ENCODE data around the gene DUT.
A peak's percentile ranks its signal among the peaks of the same experiment; 100 is the strongest.
"Not testable (repeated sequence)": the region's sequence is repeated elsewhere in the genome, so short reads cannot be mapped to it uniquely, and the experiment has no call there.

The DUT gene

DNA sequence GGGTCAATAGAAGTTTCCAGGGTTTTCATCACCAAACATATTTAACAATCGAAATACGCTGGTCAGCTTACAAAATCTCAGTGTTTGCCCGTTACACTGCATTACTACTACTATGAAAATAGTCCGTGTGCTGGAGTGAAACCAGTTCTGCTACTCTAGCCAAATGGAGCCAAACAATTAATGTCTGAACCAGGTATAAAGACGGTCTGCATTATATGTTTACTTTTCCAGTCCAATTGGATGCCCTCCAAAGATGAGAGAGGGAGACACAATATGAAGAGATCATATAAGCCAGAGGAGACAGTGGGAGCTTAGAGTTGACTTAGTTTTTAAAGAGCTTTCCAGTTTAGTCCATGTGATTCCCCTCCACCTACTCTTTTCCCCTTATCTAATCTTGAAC, 6.3 kb upstream of the DUT start:
- Histone ChIP-seq H3K4me3 (ENCODE audit: severe bottlenecking) (no peak overlapping the region), H3K9me3 (ENCODE audit: severe bottlenecking) (no peaks in the 10 kb centered on the region), H3K27ac (ENCODE audit: poor library complexity, severe bottlenecking) (no peak overlapping the region), H3K36me3 (ENCODE audit: low read depth) (no peaks in the 10 kb centered on the region), H3K4me1 (ENCODE audit: insufficient read depth, poor library complexity, severe bottlenecking) (peaks cover 2% of the 10 kb centered on the region), H3K27me3 (ENCODE audit: insufficient read depth, poor library complexity, severe bottlenecking) (no peaks in the 10 kb centered on the region)
- DNase-seq (ENCODE audit: low spot score) (no peak), ATAC-seq (ENCODE audit: low read depth) (no peak)
- TF ChIP-seq, protein P1, sequence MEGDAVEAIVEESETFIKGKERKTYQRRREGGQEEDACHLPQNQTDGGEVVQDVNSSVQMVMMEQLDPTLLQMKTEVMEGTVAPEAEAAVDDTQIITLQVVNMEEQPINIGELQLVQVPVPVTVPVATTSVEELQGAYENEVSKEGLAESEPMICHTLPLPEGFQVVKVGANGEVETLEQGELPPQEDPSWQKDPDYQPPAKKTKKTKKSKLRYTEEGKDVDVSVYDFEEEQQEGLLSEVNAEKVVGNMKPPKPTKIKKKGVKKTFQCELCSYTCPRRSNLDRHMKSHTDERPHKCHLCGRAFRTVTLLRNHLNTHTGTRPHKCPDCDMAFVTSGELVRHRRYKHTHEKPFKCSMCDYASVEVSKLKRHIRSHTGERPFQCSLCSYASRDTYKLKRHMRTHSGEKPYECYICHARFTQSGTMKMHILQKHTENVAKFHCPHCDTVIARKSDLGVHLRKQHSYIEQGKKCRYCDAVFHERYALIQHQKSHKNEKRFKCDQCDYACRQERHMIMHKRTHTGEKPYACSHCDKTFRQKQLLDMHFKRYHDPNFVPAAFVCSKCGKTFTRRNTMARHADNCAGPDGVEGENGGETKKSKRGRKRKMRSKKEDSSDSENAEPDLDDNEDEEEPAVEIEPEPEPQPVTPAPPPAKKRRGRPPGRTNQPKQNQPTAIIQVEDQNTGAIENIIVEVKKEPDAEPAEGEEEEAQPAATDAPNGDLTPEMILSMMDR (IDR thresholded peaks at IDR 0.05; ENCODE audit: poor library complexity, severe bottlenecking): no peak

DNA sequence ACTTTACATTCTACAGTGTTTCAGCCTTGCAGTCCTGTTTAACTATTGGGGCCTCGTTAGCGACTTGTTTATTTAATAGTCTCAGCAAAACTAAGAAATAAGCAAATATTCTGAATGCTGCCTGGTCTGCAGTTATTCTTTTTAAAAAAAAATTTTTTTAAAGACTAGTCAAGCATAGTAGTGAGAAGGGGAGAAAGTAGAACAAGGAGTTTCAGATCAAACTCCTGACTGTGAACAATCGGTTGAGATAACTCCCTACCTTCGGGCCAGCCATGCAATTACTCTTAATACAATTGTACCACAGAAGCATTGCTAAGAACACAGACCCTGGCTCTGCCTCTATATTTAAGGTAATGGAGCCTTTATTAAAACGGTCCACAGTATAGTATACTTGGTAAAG, 5.8 kb upstream of the DUT start:
- Histone ChIP-seq H3K4me1 (ENCODE audit: insufficient read depth, poor library complexity, severe bottlenecking) (peaks cover 4% of the 10 kb centered on the region), H3K36me3 (ENCODE audit: low read depth) (no peaks in the 10 kb centered on the region), H3K27me3 (ENCODE audit: insufficient read depth, poor library complexity, severe bottlenecking) (no peaks in the 10 kb centered on the region), H3K4me3 (ENCODE audit: severe bottlenecking) (no peak overlapping the region), H3K27ac (ENCODE audit: poor library complexity, severe bottlenecking) (no peak overlapping the region), H3K9me3 (ENCODE audit: severe bottlenecking) (no peaks in the 10 kb centered on the region)
- no peak for DNase-seq (ENCODE audit: low spot score)
- ATAC-seq (ENCODE audit: low read depth): no peak
- TF ChIP-seq, protein P1 (IDR thresholded peaks at IDR 0.05; ENCODE audit: poor library complexity, severe bottlenecking): no peak

GRCh38 chr15:48326180-48326579, 5.0 kb upstream of the DUT start:
- not testable (repeated sequence) for H3K36me3 ChIP-seq (ENCODE audit: low read depth); ATAC-seq (ENCODE audit: low read depth); H3K27me3 ChIP-seq (ENCODE audit: insufficient read depth, poor library complexity, severe bottlenecking); H3K4me1 ChIP-seq (ENCODE audit: insufficient read depth, poor library complexity, severe bottlenecking); H3K9me3 ChIP-seq (ENCODE audit: severe bottlenecking); H3K27ac ChIP-seq (ENCODE audit: poor library complexity, severe bottlenecking); H3K4me3 ChIP-seq (ENCODE audit: severe bottlenecking); DNase-seq (ENCODE audit: low spot score)

DNA sequence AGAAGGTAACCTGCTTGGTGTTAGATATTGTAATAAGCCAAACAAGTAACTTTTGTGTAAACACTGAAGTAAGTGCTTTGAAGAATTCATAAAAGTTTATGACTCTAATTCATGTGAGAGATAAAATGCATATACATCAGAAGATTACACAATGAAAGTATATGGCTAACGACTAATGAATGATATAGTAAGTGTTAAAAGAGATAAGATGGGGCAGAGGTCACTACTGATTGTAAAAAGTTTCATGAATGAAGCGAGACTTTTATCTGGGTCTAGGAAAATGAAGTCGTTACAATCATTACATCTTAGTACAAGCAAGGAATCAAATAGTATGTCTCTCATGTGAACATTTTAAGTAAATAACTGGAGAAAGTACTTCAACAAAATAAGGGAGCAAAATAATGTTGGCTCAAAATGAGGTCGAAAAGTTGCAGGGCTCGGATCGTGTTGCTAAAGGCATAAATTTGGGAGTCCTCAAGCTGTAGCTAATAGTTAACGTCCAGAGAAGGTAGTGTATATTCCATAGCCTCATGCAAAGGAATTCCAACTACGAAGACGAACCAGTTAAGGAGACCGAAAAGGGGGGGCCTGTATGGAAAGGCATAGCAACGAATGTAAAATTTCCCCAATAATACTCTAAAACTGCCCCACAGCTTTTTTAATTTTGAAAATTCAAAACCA, 984 bp upstream of the DUT start:
- Histone ChIP-seq H3K9me3 (ENCODE audit: severe bottlenecking) (no peaks in the 10 kb centered on the region), H3K36me3 (ENCODE audit: low read depth) (peaks cover 22% of the 10 kb centered on the region), H3K4me3 (ENCODE audit: severe bottlenecking) (peak overlapping the region; percentile 82), H3K27me3 (ENCODE audit: insufficient read depth, poor library complexity, severe bottlenecking) (no peaks in the 10 kb centered on the region), H3K27ac (ENCODE audit: poor library complexity, severe bottlenecking) (peak overlapping the region; percentile 81), H3K4me1 (ENCODE audit: insufficient read depth, poor library complexity, severe bottlenecking) (peaks cover 19% of the 10 kb centered on the region)
- ATAC-seq (ENCODE audit: low read depth) (no peak), DNase-seq (ENCODE audit: low spot score) (no peak)
- TF ChIP-seq, protein P1 (IDR thresholded peaks at IDR 0.05; ENCODE audit: poor library complexity, severe bottlenecking): no peak

DNA sequence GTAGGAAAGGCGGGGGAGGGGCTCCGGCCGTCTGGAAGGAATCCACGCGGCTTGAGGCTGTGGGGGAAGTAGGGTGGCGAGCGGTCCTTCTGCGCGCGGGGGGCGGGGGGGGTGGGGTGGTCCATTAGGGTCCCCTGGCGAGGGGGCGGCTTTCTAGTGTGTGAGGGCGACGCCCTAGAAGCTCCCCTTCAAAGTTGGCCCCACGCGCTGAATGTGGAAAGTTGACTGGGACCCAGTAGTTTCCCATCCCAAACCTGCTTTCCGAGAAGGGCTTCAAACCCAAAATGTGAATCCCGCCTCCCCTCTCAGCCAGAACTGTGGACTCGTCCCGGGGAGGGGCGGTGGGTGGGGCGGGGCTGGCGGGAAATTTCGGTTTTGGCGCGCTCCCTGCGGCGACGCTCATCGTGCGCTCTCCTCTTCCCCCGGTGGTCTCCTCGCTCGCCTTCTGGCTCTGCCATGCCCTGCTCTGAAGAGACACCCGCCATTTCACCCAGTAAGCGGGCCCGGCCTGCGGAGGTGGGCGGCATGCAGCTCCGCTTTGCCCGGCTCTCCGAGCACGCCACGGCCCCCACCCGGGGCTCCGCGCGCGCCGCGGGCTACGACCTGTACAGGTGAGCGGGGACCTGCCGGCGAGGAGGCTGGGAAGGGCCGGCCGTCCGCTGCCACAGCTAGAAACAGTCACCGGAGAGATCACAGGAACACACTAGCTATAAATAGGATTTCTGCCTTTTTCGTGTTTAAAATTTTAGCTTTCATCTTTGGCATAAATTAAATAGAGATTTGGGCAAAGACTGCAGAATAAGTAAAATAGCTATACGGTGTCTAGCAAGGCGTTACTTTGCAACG, 790 bp downstream of the DUT start:
- H3K27ac ChIP-seq (ENCODE audit: poor library complexity, severe bottlenecking): peak overlapping the region; percentile 81
- DNase-seq (ENCODE audit: low spot score) (peak; percentile 89), ATAC-seq (ENCODE audit: low read depth) (peak; percentile 43)
- peaks cover 19% of the 10 kb centered on the region for H3K4me1 ChIP-seq (ENCODE audit: insufficient read depth, poor library complexity, severe bottlenecking)
- TF ChIP-seq, protein P1 (IDR thresholded peaks at IDR 0.05; ENCODE audit: poor library complexity, severe bottlenecking): no peak
- no peaks in the 10 kb centered on the region for H3K27me3 ChIP-seq (ENCODE audit: insufficient read depth, poor library complexity, severe bottlenecking)
- peaks cover 40% of the 10 kb centered on the region for H3K36me3 ChIP-seq (ENCODE audit: low read depth)
- no peaks in the 10 kb centered on the region for H3K9me3 ChIP-seq (ENCODE audit: severe bottlenecking)
- peak overlapping the region; percentile 82 for H3K4me3 ChIP-seq (ENCODE audit: severe bottlenecking)
